Transverse colon (tissue), 4 donors: ENCODE measurements around the gene TAF7L.

Source experiments
- CTCF ChIP-seq, 5 experiments: fragments of 200-600 bp in 3 of 5; fragments of 450-650 bp in 2 of 5; sonication (generic) in 3 of 5; IDR thresholded peaks; 1 replicate in 2 of 5; 2 replicates in 3 of 5; pipeline ENCODE4 v1.5.1; 2016 to 2017; ENCODE audit warnings: antibody characterized with exemption in 5 of 5, inconsistent platforms in 3 of 5, mild to moderate bottlenecking in 2 of 5, moderate library complexity in 1 of 5
- EP300 ChIP-seq: sonication (generic); formaldehyde crosslinking; IDR thresholded peaks from one replicate; pipeline ENCODE4 v1.6.1; 2017; ENCODE audit warnings: antibody characterized with exemption, low read depth
- POLR2A ChIP-seq: fragments of 450-650 bp; IDR thresholded peaks from one replicate; pipeline ENCODE4 v1.6.1; 2016; ENCODE audit warnings: antibody characterized with exemption, mild to moderate bottlenecking, moderate library complexity
- POLR2AphosphoS5 ChIP-seq, 3 donors: sonication (generic); formaldehyde crosslinking; IDR thresholded peaks; one replicate each; pipeline ENCODE4 v1.6.1; 2016; ENCODE audit warnings: antibody characterized with exemption in 3 of 3

- TF ChIP-seq CTCF (IDR thresholded peaks at IDR 0.05) (no peak), EP300 (no peak), POLR2A (no peak), POLR2AphosphoS5 (IDR thresholded peaks at IDR 0.05) (no peak)
Measured at GRCh38 chrX:101230636-101231035, 60.5 kb downstream of the TAF7L start.
